GM21786 (cell line): ENCODE measurements around the gene ITPR2.
"Not testable (repeated sequence)": the region's sequence is repeated elsewhere in the genome, so short reads cannot be mapped to it uniquely, and the experiment has no call there.

Experiments used
- ATAC-seq: cut with Tn5 transposase; IDR thresholded peaks from one replicate; pipeline ENCODE4 v1.9.1; 2021; ENCODE audit not compliant: unreplicated experiment

ITPR2 gene

DNA sequence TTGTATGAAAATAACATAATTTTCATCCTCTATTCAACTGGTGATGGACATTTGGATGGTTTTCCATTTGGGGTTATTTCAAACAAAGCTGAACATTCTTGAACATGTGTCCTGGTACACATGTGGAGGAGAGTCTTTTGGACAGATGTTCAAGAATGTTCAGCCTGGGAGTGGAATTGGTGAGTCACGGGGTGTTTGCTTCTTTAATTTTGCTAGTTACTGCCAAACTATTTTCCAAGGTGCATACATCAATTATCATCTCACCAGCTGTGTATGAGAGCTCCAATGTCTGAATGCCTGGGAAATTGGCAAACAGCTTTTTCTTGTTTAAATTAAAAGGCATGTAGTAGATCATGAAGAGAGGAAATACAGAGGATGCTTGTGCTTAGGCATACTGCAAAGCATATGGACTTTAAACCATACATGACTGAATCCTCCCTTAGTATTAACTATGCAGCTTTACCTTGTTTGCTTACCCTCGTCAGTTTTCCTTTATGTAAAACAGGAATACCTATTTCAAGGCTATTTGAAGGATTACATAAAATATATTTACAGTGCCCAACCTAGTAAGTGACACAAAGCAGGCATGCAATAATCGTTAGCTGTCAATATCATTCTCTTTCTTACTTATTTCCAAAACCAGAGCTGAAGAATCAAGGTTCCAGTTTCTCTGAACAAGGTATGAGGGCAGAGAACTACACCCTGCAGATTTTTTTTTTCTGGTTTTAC, 152.1 kb downstream of the ITPR2 start:
- ATAC-seq, result no peak

DNA sequence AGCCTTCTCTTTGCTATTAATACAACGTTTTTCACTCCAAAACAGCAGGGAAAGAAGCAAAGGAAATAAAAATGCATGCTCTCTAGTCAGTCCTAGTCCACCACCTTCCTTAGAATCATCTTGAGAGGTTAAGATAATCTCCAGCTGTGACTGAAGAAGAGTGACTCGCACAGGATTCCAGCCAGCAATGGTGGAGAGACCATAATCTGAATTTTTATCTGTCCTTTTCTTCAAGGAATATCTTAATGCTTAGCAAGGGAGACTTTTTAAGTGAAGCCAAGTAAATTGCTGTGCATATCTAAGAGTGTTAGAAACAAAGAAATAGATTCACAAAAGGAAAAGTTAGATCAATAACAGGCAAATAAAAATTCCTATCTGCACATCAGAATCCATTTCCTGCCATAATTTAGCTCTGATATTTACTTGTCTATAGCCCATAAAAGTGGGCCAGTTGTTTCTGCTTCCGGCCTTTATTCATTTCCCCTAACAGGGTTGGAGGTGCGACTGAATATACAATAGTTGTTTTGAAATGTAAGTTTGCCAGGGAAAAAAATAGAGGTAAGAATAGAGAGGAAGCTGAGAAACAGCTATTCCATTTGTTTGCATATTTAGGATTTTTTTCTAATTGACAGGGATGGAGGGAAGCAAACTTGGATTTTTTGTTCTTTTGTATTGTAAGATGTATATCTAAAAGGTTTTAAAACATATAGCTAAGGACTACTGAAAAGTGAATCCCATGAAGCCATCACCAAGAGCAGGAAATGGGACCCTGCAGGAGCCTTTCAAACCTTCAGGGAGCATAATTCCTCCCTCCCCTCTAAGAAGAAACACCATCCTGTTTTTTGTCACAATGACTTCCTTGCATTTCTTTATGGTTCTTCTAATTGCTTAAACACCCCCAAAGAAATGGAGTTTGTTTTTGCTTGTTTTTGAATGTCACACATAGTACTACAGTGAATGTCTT, 154.0 kb downstream of the ITPR2 start:
- ATAC-seq, result no peak

DNA sequence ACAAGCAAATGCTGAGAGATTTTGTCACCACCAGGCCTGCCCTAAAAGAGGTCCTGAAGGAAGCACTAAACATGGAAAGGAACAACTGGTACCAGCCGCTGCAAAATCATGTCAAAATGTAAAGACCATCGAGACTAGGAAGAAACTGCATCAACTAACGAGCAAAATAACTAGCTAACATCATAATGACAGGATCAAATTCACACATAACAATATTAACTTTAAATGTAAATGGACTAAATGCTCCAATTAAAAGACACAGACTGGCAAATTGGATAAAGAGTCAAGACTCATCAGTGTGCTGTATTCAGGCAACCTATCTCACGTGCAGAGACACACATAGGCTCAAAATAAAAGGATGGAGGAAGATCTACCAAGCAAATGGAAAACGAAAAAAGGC, 161.5 kb downstream of the ITPR2 start:
- not testable (repeated sequence) for ATAC-seq

DNA sequence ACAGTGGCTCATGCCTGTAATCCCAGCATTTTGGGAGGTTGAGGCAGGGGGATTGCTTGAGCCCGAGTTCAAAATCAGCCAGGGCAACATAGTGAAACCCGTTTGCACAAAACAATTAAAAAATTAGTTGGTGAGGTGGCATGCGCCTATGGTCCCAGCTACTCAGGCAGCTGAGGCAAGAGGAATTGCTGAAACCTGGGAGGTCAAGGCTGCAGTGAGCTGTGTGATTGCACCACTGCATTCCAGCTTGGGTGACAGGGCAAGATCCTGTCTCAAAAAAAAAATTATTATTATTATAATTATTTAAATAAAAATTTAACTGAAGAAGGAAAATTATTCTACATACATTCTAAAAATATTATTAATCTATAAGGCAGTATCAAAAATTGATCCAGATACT, 164.1 kb downstream of the ITPR2 start:
- ATAC-seq, result no peak

DNA sequence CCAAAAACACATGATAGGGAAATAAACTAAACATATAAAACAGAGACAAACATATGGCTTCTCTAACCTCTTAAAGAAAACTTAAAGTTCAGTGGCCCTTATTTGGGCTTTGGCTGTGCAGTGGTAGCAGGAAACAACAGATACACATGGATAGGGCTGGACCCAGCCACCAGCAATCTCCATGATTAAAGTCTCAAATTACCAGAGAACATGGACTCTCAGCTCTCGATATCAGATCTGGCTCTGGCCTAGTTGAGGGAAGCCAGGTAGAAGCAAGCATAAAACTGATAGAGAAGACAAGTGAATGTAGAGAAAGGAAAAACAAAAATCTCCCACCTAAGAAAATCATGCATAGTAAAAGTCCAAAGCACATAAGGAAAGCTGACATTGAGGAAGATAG, 164.8 kb downstream of the ITPR2 start:
- ATAC-seq, result no peak

DNA sequence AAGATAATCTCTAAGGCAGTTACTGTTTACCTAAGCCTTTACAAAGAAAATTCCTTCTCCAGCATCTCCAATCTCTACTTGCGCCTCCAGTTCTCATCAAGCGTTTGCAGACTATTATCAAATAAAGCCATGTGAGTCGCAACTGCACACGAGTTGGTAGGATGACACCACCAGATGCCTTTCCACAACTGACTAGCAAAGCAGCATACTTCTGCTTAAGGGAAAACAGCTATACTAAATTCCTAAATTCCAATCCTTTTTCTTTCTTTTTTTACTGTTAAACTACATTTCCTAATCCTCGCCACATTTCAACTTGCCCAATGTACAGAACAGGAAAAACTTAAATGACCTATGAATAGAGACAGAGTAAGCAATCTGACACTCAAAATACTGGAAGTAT, 166.7 kb downstream of the ITPR2 start:
- no peak for ATAC-seq

DNA sequence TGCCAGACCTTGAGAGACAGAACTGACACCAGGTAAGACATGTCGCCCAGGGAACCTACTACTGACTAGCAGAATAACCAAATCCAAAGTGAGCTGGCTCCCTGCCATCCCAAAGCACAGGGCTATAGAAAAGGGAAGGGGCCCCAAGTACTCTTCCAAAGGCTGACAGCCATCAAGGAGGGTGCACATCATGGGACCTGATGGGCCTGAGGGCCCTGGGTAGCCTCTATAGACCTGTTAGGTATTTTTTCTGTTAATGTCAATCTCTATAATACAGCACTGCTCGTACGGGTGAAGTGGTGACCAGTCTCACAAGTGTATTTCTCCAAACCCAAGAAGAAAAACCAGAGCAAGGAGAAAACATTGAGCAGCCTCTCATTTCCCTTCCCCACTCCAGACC, 171.6 kb downstream of the ITPR2 start:
- no peak for ATAC-seq

DNA sequence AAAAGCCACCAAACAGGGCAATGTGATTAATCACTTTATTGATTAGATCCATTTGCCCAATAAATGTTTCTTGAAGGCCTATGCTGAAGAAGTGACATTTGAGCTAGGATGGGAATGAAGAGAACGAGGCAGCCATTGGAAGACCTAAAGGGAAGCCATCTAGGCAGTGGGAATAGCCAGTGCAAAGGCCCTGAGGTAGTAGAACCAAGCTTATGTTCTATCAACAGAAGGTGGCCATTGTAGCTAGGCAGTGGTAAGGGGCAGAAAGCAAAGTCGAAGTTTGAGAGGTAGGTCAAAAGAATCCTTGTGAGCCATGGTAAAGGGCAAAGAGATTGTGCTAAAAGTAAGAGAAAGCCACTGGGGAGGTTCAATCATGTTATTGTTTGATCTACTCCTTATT, 173.1 kb downstream of the ITPR2 start:
- no peak for ATAC-seq

DNA sequence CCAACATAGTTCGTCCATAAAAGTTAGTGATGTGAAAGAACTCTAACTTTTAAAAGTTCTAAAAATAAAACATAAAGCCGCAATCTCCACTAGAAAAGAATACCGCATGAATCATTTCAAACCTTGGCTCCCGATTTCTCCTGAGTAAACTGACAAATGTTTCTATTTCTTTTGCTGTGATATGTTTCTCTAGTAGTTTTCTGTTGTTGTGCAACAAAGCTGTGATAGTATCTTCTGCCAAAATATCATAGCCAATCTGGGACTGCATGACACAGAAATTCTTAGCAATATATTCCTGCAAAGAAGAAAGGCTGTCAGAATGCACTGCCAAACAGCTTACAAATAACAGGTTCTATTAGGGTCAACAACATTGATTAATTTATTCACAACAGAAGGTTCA, 174.0 kb downstream of the ITPR2 start:
- no peak for ATAC-seq

DNA sequence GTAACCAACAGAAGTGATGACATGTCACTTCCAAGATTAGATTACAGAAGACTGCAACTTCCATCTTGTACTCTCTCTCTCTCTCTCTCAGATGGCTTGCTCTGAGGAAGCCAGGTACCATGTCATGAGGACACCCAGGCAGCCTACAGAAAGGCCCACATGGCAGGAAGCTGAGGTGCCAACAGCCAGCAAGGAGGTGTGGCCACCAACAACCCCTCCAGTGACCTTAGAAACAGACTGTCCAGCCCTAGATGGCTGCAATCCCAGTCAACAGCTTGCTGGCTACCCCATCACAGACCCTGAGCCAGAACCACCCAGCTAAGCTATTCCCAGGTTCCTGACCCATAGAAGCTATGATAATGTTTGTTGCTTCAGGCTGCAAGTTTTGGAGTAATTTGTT, 178.4 kb downstream of the ITPR2 start:
- no peak for ATAC-seq

DNA sequence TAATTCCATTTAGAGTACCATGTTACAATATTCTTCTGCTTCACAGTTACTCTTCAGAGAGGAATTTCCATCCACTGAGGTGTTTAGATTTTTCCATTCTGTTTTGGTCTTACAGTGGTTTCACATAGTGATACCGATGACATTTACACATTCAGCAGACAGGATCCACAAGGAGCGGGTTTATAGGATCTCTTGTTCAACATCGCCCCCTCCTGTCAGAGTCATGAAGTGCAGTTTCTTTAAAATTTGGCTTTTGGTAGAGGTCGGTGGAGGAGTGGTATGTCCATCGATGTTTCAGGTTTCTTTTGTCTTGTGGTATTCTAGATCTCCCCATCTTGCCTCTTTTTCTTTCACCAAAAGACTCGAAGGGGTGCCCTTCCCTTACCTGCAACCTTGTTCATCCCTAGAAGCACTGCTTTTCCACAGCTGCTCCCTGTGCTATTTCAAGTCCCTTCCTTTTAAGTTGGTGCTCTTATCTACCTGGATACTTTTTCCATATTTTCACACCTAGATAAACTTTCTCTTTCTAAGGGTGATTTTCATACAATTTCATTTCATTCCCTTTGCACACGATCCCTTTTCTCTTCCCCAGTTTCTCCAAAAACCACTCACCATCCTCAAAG, 181.3 kb downstream of the ITPR2 start:
- ATAC-seq, result no peak

DNA sequence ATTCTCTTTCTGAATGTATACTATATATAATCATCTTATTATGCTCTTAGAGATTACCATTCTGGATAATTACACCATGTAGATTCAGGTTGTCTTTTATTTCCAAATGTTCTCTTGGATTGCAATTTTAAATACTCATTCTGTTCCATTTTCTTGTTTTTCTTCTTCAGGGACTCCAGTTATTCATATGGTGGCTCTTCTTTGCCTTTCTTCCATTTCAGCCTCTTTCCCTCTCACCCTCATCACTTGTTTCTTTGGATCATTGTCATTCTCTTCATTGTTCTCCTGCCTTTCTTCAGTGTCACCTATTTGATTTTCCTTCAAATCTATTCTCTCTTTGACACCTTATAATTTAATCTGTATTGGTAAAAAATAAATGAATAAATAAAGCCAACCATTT, 182.0 kb downstream of the ITPR2 start:
- ATAC-seq, result no peak

DNA sequence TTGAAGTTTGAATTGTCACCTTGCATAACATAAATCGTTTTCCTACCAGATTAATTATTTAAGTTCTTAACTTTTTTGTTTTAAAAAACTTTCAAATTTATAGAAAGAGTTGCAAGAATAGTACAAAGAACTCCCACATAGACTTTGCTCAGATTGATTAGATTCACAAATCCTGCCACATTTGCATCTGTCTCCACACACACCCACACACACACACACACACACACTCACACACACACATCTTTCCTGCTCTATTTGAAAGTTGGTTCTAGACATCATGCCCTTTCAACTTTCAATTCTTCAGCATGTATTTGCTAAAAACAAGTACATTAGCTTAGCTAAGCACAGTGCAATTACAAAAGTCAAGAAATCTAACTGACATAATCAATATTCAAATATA, 184.0 kb downstream of the ITPR2 start:
- ATAC-seq, result no peak

DNA sequence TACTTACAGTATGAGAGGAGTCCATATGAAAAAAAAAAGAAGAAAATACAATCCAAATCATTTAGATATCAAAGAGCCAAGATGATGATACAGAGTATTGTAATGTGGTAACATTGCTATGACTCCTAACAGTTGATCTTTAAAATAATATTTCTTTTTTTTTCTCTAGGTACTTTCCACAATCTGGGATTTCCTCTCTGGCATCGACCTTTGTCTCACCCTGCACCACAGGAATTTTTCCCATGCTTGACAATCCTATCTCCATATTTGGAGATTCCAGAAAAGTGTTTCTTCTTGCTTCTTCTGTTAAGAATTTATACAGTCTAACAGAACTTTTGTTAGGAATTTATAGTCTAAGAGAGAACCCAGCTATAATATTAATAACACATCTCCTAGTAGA, 184.4 kb downstream of the ITPR2 start:
- no peak for ATAC-seq

DNA sequence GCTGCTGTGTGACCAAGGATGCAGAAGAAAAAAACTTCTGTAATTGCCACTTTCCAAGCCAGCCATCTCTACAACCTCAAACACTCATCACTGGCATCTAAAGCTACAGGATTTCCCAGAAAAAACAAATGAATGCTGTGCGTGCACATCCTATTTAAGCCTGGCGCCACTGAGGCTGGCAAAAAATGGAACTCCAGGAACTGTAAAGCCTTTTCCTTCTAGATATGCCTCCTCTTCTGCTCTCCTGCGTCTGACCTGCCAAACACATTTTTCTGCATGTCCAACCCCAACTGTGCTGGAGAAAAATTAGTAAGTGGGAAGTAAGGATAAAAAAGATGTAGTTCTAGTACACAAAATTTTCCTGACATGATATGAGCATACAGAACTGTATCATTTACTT, 184.9 kb downstream of the ITPR2 start:
- ATAC-seq, result no peak

DNA sequence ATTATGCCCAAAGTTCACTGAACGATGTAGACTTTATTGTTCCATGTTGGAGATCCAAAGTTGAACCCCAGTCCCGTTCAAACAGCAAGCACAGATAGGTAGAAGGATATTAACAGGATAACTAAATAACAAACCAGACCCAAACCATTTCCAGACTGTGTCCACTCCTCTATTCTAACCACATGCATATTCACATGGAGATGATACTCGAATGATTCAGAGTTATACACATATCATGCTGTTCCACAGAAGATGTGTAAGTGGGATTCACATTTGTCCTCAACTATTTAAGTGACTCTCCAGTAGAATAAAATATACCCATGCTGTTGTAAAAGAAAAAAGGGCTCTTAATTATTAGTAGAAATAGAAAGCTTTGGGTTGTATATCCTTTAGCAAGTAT, 185.9 kb downstream of the ITPR2 start:
- no peak for ATAC-seq

DNA sequence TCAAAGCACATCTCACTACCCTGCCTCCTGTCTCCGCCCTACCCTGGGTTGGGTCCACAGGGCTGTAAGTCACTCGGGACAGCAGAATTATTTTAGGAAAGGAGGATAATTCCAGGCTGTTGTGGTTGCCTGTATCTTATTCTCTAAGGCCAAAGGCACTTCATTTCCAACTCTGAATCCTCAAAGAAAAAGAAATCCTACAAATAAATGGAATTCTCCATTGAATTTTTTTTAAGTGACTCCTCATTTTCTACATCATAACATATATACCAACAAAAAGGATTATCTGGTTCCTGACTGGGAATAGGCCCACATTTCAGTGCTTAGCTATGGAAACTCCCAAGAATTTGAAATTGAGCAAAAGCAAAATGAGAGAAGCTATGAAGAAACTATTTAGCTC, 186.4 kb downstream of the ITPR2 start:
- ATAC-seq, result no peak

DNA sequence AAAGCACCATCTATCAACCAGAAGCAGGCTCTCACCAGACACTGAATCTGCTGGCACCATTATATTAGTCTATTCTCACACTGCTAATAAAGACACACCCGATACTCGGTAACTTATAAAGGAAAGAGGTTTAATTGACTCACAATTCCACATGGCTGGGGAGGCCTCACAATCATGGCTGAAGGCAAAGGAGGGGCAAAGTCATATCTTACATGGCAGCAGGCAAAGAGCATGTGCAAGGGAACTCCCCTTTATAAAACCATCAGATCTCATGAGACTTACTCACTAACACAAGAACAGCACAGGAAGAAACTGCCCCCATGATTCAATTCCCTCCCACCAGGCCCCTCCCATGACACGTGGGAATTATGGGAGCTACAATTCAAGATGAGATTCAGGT, 188.6 kb downstream of the ITPR2 start:
- not testable (repeated sequence) for ATAC-seq

DNA sequence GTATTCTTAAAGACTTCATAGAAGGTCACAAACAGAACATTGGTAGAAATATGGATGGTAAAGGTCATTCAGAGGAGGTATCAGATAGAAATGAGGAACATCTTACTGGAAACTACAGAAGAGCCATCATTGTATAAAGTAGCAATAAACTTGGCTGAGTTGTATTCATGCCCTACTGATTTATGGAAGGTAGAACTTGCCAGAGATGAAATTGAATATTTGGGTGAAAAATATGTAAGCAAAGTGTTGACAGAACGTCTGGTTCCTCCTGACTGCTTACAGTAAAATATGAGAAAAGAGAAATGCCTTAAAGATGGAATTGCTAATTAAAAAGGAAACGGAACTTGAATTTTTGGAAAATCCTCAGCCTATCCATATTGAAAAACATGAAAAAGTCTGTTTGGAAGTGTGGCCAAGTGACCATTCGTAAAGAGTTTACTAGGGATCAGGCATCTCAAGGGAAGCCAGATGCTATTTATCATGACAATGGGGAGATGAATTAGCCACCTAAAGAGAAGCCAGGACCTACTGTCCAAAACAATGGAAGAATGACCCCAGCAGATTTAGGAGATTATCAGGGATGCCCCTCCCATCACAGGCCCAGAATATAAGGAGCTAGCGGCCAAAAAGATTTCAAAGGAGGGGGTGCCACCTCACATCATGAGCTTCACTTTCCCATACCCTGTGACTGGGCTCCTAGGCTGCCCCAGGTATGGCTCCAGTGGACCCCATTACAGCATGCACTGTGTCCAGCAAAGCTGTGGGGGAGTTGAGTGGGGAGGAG, 189.3 kb downstream of the ITPR2 start:
- ATAC-seq, result no peak

DNA sequence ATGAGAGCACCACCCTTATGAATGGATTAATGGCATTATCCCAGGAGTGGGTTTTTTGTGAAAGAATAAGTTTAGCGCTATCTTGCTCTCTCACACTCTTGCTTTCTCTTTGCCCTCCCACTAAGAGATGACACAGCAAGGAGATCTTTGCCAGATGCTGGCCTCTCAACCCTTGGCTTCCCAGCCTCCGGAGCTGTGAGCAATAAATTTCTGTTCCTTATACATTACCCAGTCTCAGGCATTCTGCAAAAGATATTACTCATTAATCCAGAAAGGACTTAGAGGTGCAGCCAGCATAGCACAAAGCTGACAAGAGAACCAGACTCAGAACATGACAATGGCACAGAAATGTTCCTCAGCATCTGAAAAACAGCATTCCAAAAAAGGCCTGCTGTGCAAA, 190.6 kb downstream of the ITPR2 start:
- ATAC-seq, result no peak

DNA sequence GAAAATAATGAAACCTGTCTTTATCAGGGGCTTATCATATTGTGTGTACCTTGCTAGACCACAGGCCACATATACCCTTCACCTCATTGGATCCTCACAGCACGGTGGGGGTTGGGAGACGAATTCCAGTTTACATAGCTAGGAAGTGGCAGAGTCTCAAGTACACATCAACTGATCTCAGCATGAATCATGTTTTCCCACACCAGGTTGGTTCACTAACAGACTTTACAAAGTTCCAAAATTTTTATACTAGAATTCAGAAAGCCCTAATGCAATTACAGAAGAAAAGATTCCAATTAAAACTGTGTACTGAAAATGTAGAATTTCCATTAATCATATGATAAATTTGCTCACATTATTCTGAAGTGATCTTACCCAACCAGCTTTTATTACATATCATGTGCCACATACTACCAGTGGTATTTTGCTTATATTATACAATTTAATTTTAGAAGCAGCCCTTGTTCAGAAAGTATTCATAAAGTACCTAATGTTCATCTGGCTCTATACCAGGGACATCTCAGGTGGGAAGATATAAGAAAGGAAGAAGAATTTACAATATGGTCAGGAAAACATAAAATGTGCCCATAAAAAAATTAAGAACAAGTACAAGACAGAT, 196.2 kb downstream of the ITPR2 start:
- no peak for ATAC-seq
